NCI-H82 treated with DMSO at 0.1 percent for 48 hours (cell line): ENCODE data around the gene P2RY8.
"Not testable (repeated sequence)": the region's sequence is repeated elsewhere in the genome, so short reads cannot be mapped to it uniquely, and the experiment has no call there.

ENCODE experiments used
- DNase-seq: peaks from one replicate; lab custom pipeline; 2025; ENCODE audit not compliant: unreplicated experiment; lab: John Stamatoyannopoulos, UW

The P2RY8 gene

GRCh38 chrX:1465286-1466231 is 71.4 kb downstream of the P2RY8 start:
- no peak for DNase-seq

- DNase-seq = no peak
Measured at GRCh38 chrX:1464971-1465285, 72.1 kb downstream of the P2RY8 start.

GRCh38 chrX:1464041-1464970 is 72.7 kb downstream of the P2RY8 start:
- DNase-seq = no peak

- DNase-seq = no peak
Measured at GRCh38 chrX:1463581-1463980, 73.4 kb downstream of the P2RY8 start.

GRCh38 chrX:1462596-1463251 is 74.3 kb downstream of the P2RY8 start:
- no peak for DNase-seq

- no peak for DNase-seq
Measured at GRCh38 chrX:1462110-1462509, 74.9 kb downstream of the P2RY8 start.

GRCh38 chrX:1455948-1456280 is 81.1 kb downstream of the P2RY8 start:
- DNase-seq = no peak

- DNase-seq = no peak
Measured at GRCh38 chrX:1453951-1454785, 82.8 kb downstream of the P2RY8 start.

GRCh38 chrX:1453395-1453783 is 83.6 kb downstream of the P2RY8 start:
- no peak for DNase-seq

GRCh38 chrX:1452516-1453394 is 84.2 kb downstream of the P2RY8 start, which contains the start of gene ASMTL:
Gene ASMTL (minus strand): TSS chrX:1452909. CDS start chrX:1452840, 69 bp downstream.
- DNase-seq = no peak

GRCh38 chrX:1451661-1452515 is 85.1 kb downstream of the P2RY8 start:
- DNase-seq = no peak

- DNase-seq = no peak
Measured at GRCh38 chrX:1451251-1451660, 85.7 kb downstream of the P2RY8 start.

- DNase-seq = no peak
Measured at GRCh38 chrX:1450361-1451161, 86.4 kb downstream of the P2RY8 start.

- DNase-seq = no peak
Measured at GRCh38 chrX:1449823-1450149, 87.2 kb downstream of the P2RY8 start.

GRCh38 chrX:1449036-1449822 is 87.8 kb downstream of the P2RY8 start:
- no peak for DNase-seq

- not testable (repeated sequence) for DNase-seq
Measured at GRCh38 chrX:1448573-1449001, 88.4 kb downstream of the P2RY8 start.

- not testable (repeated sequence) for DNase-seq
Measured at GRCh38 chrX:1447969-1448572, 88.9 kb downstream of the P2RY8 start.
